GM18511 (cell line): ENCODE data around the gene VPS52.

Experiments used
- ATAC-seq: cut with Tn5 transposase; IDR thresholded peaks from one replicate; pipeline ENCODE4 v1.9.1; 2021; ENCODE audit warnings: mild to moderate bottlenecking, moderate library complexity; ENCODE audit not compliant: unreplicated experiment

VPS52 gene

GRCh38 chr6:33271468-33272274, at the start of gene VPS52, which contains the start of gene RPS18:
Gene VPS52 (minus strand): TSS chr6:33271876. CDS start chr6:33271675, 201 bp downstream.
Gene RPS18 (plus strand): TSS chr6:33272075. CDS start chr6:33272120, 45 bp downstream.
- ATAC-seq = peak; percentile 86

- no peak for ATAC-seq
These were observed 49.6 kb upstream of the VPS52 start for GRCh38 chr6:33321227-33321626.

GRCh38 chr6:33320315-33321181, 48.9 kb upstream of the VPS52 start:
- no peak for ATAC-seq

GRCh38 chr6:33319939-33320314, 48.3 kb upstream of the VPS52 start:
- ATAC-seq = no peak

GRCh38 chr6:33318426-33319073, 46.9 kb upstream of the VPS52 start:
- ATAC-seq = no peak

- ATAC-seq = peak; percentile 54
These were observed 46.2 kb upstream of the VPS52 start, which contains the start of gene ZBTB22 for GRCh38 chr6:33317669-33318425. Gene ZBTB22 (minus strand): TSS chr6:33317744. CDS start chr6:33316916, 828 bp downstream.

- no peak for ATAC-seq
These were observed 45.7 kb upstream of the VPS52 start for GRCh38 chr6:33317419-33317668.

- no peak for ATAC-seq
These were observed 45.1 kb upstream of the VPS52 start for GRCh38 chr6:33316603-33317418.

GRCh38 chr6:33315793-33316602, 44.3 kb upstream of the VPS52 start:
- ATAC-seq = no peak

- no peak for ATAC-seq
These were observed 43.5 kb upstream of the VPS52 start for GRCh38 chr6:33314943-33315792.

GRCh38 chr6:33314515-33314942, 42.9 kb upstream of the VPS52 start:
- ATAC-seq = no peak

- ATAC-seq = no peak
These were observed 42.2 kb upstream of the VPS52 start, which contains the start of gene TAPBP for GRCh38 chr6:33313709-33314514. Gene TAPBP (minus strand): TSS chr6:33314078. CDS start chr6:33314041, 37 bp downstream.

GRCh38 chr6:33313105-33313708, 41.5 kb upstream of the VPS52 start:
- no peak for ATAC-seq

GRCh38 chr6:33312361-33313104, 40.9 kb upstream of the VPS52 start:
- ATAC-seq = peak; percentile 41

GRCh38 chr6:33306356-33306755, 34.7 kb upstream of the VPS52 start:
- no peak for ATAC-seq

- no peak for ATAC-seq
These were observed 33.4 kb upstream of the VPS52 start for GRCh38 chr6:33305052-33305451.
